H1 (cell line): ENCODE measurements around the gene DLL3. TPM values are rescaled to one million over a fixed set of nuclear protein-coding genes. Genes with fewer than 3 reads are reported as not detected.

Experiments used
- CTCF ChIA-PET: fragments of 300-600 bp; sonication (Branson Sonifier 250); formaldehyde crosslinking; loops from one replicate; lab custom pipeline; 2021; ENCODE audit not compliant: partially characterized antibody; lab: Charles Lee
- POLR2A ChIA-PET: fragments of 300-600 bp; sonication (Branson Sonifier 250); formaldehyde crosslinking; loops from one replicate; lab custom pipeline; 2021; ENCODE audit warnings: inconsistent platforms; ENCODE audit not compliant: partially characterized antibody; lab: Charles Lee
- DNase-seq, 2 experiments: peaks; one replicate each; pipeline versions ENCODE4 v3.0.0 to v3.0.0-alpha.2; 2010 to 2022; ENCODE audit warnings: low spot score in 2 of 2, low read depth in 1 of 2, mixed read lengths in 1 of 2
- FAIRE-seq: peaks from 2 replicates; lab custom pipeline; 2011; peaks lifted over from hg19 to GRCh38; lab: Jason Lieb, UNC
- H2AFZ ChIP-seq: 2 replicates; pipeline ENCODE4 v1.8.1; 2012; ENCODE audit warnings: low read length, inconsistent platforms
- H2AK5ac ChIP-seq: 2 replicates; pipeline ENCODE4 v1.6.1; 2013; ENCODE audit warnings: low read depth, low read length
- H2BK120ac ChIP-seq: replicated peaks from 2 replicates; pipeline ENCODE3; 2013; ENCODE audit warnings: low read depth, low read length, inconsistent platforms
- H2BK12ac ChIP-seq: 2 replicates; pipeline ENCODE4 v1.6.1; 2013; ENCODE audit warnings: low read depth, low read length
- H2BK15ac ChIP-seq: 2 replicates; pipeline ENCODE4 v1.6.1; 2013; ENCODE audit warnings: low read length
- H2BK20ac ChIP-seq: 2 replicates; pipeline ENCODE4 v1.6.1; 2013; ENCODE audit warnings: low read length
- H2BK5ac ChIP-seq: 2 replicates; pipeline ENCODE4 v1.6.1; 2013; ENCODE audit warnings: low read depth, low read length
- H3K14ac ChIP-seq: 2 replicates; pipeline ENCODE4 v1.6.1; 2013; ENCODE audit warnings: inconsistent platforms; ENCODE audit not compliant: insufficient read length
- H3K18ac ChIP-seq: 2 replicates; pipeline ENCODE4 v1.6.1; 2013; ENCODE audit warnings: low read length; ENCODE audit errors: extremely low read depth
- H3K23ac ChIP-seq: 2 replicates; pipeline ENCODE4 v1.6.1; 2013; ENCODE audit warnings: inconsistent platforms; ENCODE audit not compliant: insufficient read length
- H3K23me2 ChIP-seq: 2 replicates; pipeline ENCODE4 v1.6.1; 2013; ENCODE audit warnings: low read depth, low read length
- H3K27ac ChIP-seq: 2 replicates; pipeline ENCODE4 v1.6.1; 2011; ENCODE audit warnings: low read depth, low read length, inconsistent platforms
- H3K27me3 ChIP-seq, 4 experiments: replicated peaks in 1 of 4; 1 replicate in 1 of 4; 2 replicates in 3 of 4; pipeline versions ENCODE4 v1.6.1 to v1.8.1; 2011 to 2013; ENCODE audit warnings: low read length in 3 of 4, mild to moderate bottlenecking in 3 of 4, inconsistent platforms in 2 of 4, mixed read lengths in 2 of 4, moderate library complexity in 1 of 4; ENCODE audit not compliant: control insufficient read depth in 3 of 4, insufficient read depth in 3 of 4; ENCODE audit errors: extremely low read depth in 1 of 4
- H3K36me3 ChIP-seq, 4 experiments: 2 replicates each; pipeline versions ENCODE4 v1.6.1 to v1.8.1; 2011 to 2013; ENCODE audit warnings: mild to moderate bottlenecking in 4 of 4, low read length in 3 of 4, moderate library complexity in 2 of 4, control low read depth in 1 of 4, inconsistent platforms in 1 of 4; ENCODE audit not compliant: insufficient read depth in 4 of 4, control insufficient read depth in 2 of 4
- H3K4ac ChIP-seq: replicated peaks from 2 replicates; pipeline ENCODE3; 2013; ENCODE audit warnings: low read length, low read depth, mixed read lengths, inconsistent platforms; ENCODE audit not compliant: insufficient read length
- H3K4me1 ChIP-seq, 4 experiments: replicated peaks in 1 of 4; 1 replicate in 1 of 4; 2 replicates in 3 of 4; pipeline versions ENCODE4 v1.6.1 to v1.8.1; 2011 to 2013; ENCODE audit warnings: low read length in 3 of 4, inconsistent platforms in 2 of 4, mixed read lengths in 1 of 4; ENCODE audit not compliant: insufficient read depth in 4 of 4, control insufficient read depth in 3 of 4
- H3K4me2 ChIP-seq, 2 experiments: 2 replicates each; pipeline versions ENCODE4 v1.6.1 to v1.8.1; 2011 to 2013; ENCODE audit warnings: low read depth in 2 of 2, low read length in 2 of 2, control low read depth in 1 of 2, inconsistent platforms in 1 of 2, mild to moderate bottlenecking in 1 of 2; ENCODE audit not compliant: insufficient read depth in 1 of 2
- H3K4me3 ChIP-seq, 4 experiments: fragments of 200-600, 300-600 bp in 1 of 4; sonication (generic), shearing (Covaris generic), sonication (Bioruptor Twin) in 1 of 4; 2 replicates each; pipeline versions ENCODE4 v1.5.1 to v1.8.1; 2011 to 2016; ENCODE audit warnings: low read length in 4 of 4, low read depth in 3 of 4, control low read depth in 2 of 4, inconsistent platforms in 2 of 4, mild to moderate bottlenecking in 2 of 4, mixed read lengths in 1 of 4, moderate library complexity in 1 of 4; ENCODE audit not compliant: insufficient read depth in 2 of 4; ENCODE audit errors: extremely low read depth in 1 of 4
- H3K56ac ChIP-seq: replicated peaks from 2 replicates; pipeline ENCODE3; 2013; ENCODE audit warnings: low read depth, mild to moderate bottlenecking, mixed read lengths, low read length, inconsistent platforms; ENCODE audit not compliant: insufficient read length
- H3K79me1 ChIP-seq: 2 replicates; pipeline ENCODE4 v1.6.1; 2013; ENCODE audit warnings: low read depth, low read length, control low read depth
- H3K79me2 ChIP-seq, 2 experiments: 2 replicates each; pipeline versions ENCODE4 v1.6.1 to v1.8.1; 2012 to 2013; ENCODE audit warnings: low read length in 2 of 2, mild to moderate bottlenecking in 2 of 2, inconsistent platforms in 1 of 2; ENCODE audit not compliant: insufficient read depth in 2 of 2, control insufficient read depth in 1 of 2
- H3K9ac ChIP-seq, 4 experiments: replicated peaks in 1 of 4; 1 replicate in 1 of 4; 2 replicates in 3 of 4; pipeline versions ENCODE4 v1.6.1 to v1.8.1; 2011 to 2013; ENCODE audit warnings: low read depth in 3 of 4, low read length in 3 of 4, control low read depth in 2 of 4, mild to moderate bottlenecking in 2 of 4, moderate library complexity in 2 of 4, inconsistent platforms in 1 of 4; ENCODE audit errors: extremely low read depth in 1 of 4
- H3K9me3 ChIP-seq, 2 experiments: 2 replicates each; pipeline versions ENCODE4 v1.6.1 to v1.8.1; 2012 to 2013; ENCODE audit warnings: mild to moderate bottlenecking in 2 of 2, moderate library complexity in 2 of 2, control low read depth in 1 of 2, inconsistent platforms in 1 of 2, low read depth in 1 of 2, low read length in 1 of 2, mixed read lengths in 1 of 2; ENCODE audit not compliant: insufficient read depth in 2 of 2
- H4K20me1 ChIP-seq, 2 experiments: replicated peaks in 1 of 2; 2 replicates each; pipeline versions ENCODE3 to v1.8.1; 2011 to 2013; ENCODE audit warnings: inconsistent platforms in 2 of 2, low read length in 2 of 2, mild to moderate bottlenecking in 1 of 2; ENCODE audit not compliant: insufficient read depth in 2 of 2, control insufficient read depth in 1 of 2
- H4K5ac ChIP-seq: 2 replicates; pipeline ENCODE4 v1.6.1; 2013; ENCODE audit warnings: low read length, low read depth, mixed read lengths, inconsistent platforms; ENCODE audit not compliant: insufficient read length
- H4K8ac ChIP-seq: 2 replicates; pipeline ENCODE4 v1.8.0; 2013; ENCODE audit warnings: mild to moderate bottlenecking, moderate library complexity, low read length, inconsistent platforms; ENCODE audit not compliant: insufficient read depth; ENCODE audit errors: extremely low read depth
- H4K91ac ChIP-seq: replicated peaks from 2 replicates; pipeline ENCODE3; 2013; ENCODE audit warnings: low read length, mixed read lengths, inconsistent platforms; ENCODE audit not compliant: insufficient read length
- GABPA ChIP-seq: IDR thresholded peaks from 2 replicates; pipeline ENCODE4 v1.6.1; 2011; ENCODE audit warnings: mild to moderate bottlenecking, low read length, moderate library complexity, borderline replicate concordance; ENCODE audit not compliant: insufficient read depth
- MAX ChIP-seq: IDR thresholded peaks from 2 replicates; pipeline ENCODE4 v1.6.1; 2012; ENCODE audit warnings: inconsistent platforms
- SAP30 ChIP-seq: fragments of 300-600 bp; sonication (generic); IDR thresholded peaks from 2 replicates; pipeline ENCODE4 v1.7.1; 2012; ENCODE audit warnings: low read length, moderate library complexity, mild to moderate bottlenecking, inconsistent platforms; ENCODE audit not compliant: insufficient read depth, insufficient replicate concordance
- SP4 ChIP-seq: IDR thresholded peaks from 2 replicates; pipeline ENCODE4 v1.6.1; 2012; ENCODE audit warnings: low read length, inconsistent platforms
- TEAD4 ChIP-seq: IDR thresholded peaks from 2 replicates; pipeline ENCODE4 v1.6.1; 2012; ENCODE audit warnings: low read depth, low read length, inconsistent platforms, mixed read lengths
- WGBS, 2 experiments: shearing (Covaris generic) in 1 of 2; methylation state at CpG; one replicate each; pipeline versions ENCODE4 v1.1.6 to v1.1.7; 2013 to 2015; ENCODE audit warnings: low lambda C conversion rate in 2 of 2, mixed read lengths in 2 of 2, inconsistent platforms in 1 of 2, low coverage in 1 of 2, missing lambda C conversion rate in 1 of 2; ENCODE audit not compliant: insufficient replicate concordance in 2 of 2, insufficient coverage in 1 of 2, insufficient read length in 1 of 2; ENCODE audit errors: extremely low coverage in 1 of 2, missing lambda C conversion rate in 1 of 2; 5-methylcytosine and 5-hydroxymethylcytosine counted together
- polyA plus RNA-seq, 7 experiments: library from polyadenylated mRNA; depleted of rRNA in 3 of 7; stranded (reverse) in 5 of 7; unstranded in 2 of 7; fragments of >200 nt in 5 of 7; fragments of 200-250 nt in 2 of 7; gene quantifications; 1 replicate in 5 of 7; 2 replicates in 1 of 7; 4 replicates in 1 of 7; pipeline versions ENCODE4 v1.2.1 to v1.2.3, GENCODE V29; 2011 to 2013; ENCODE audit warnings: missing spikeins in 2 of 7, mixed read lengths in 2 of 7
- total RNA-seq: library from RNA; stranded (reverse); fragmentation: NEBNext Ultra II Directional; extraction: Animal tissue kit (Norgen Biotek cat#: 25700); gene quantifications from 2 replicates; pipeline ENCODE4 v1.2.1, GENCODE V29; 2021

Gene DLL3
- total and polyA plus RNA-seq, 2 of the 8 experiments (the other 6 are each of a cell fraction or from before 2014, with no cell fraction given) = 12.2 to 13.8 TPM

- 77% methylated on average over 8 of the region's 8 CpGs; no CpG with 5 or more reads in 1 of the 2 experiments for WGBS, 2 experiments
- no peak overlapping the region for H2BK5ac ChIP-seq
- TF ChIP-seq MAX (no peak), TEAD4 (no peak), SP4 (no peak), GABPA (no peak), SAP30 (no peak)
- H4K8ac ChIP-seq = no peak overlapping the region
- no peak overlapping the region for H2BK120ac ChIP-seq
- no peaks in the 10 kb centered on the region for H3K36me3 ChIP-seq
- no peak overlapping the region for H3K18ac ChIP-seq
- H3K4ac ChIP-seq = no peak overlapping the region
- H3K9me3 ChIP-seq = no peaks in the 10 kb centered on the region
- no peak overlapping the region for H3K27ac ChIP-seq
- H3K79me1 ChIP-seq = no peaks in the 10 kb centered on the region
- H3K79me2 ChIP-seq = no peaks in the 10 kb centered on the region
- H3K9ac ChIP-seq = no peak overlapping the region
- no peak overlapping the region for H2BK20ac ChIP-seq
- no peak overlapping the region for H3K14ac ChIP-seq
- no peaks in the 10 kb centered on the region for H4K20me1 ChIP-seq
- H2AFZ ChIP-seq = no peak overlapping the region
- H3K23ac ChIP-seq = no peak overlapping the region
- no peak overlapping the region for H3K4me2 ChIP-seq
- H3K56ac ChIP-seq = no peak overlapping the region
- no peak overlapping the region for H4K91ac ChIP-seq
- H2BK12ac ChIP-seq = peak overlapping the region; percentile 50; the same call in 1 of the 2 replicates
- H2BK15ac ChIP-seq = peak overlapping the region; percentile 25; the same call in 1 of the 2 replicates
- no peak for DNase-seq
- H2AK5ac ChIP-seq = no peak overlapping the region
- POLR2A ChIA-PET = interaction anchor here (0.5 to 1.7 kb wide), 3 partner anchors 14 to 239 kb away, joined by 3 to 5 read pairs (median 3); partner anchors contain the start of genes EID2B and RPS16
- peaks cover 0 to 4% (median under 1%) of the 10 kb centered on the region in 4 experiments; a peak in 3 of 7 replicates for H3K4me1 ChIP-seq
- H3K27me3 ChIP-seq = no peaks in the 10 kb centered on the region
- no peak for FAIRE-seq
- no peak overlapping the region for H3K4me3 ChIP-seq
- no peak overlapping the region for H4K5ac ChIP-seq
- H3K23me2 ChIP-seq = no peaks in the 10 kb centered on the region
- CTCF ChIA-PET = interaction anchor here (0.6 to 3.0 kb wide), 11 partner anchors 27 to 456 kb away, joined by 3 to 9 read pairs (median 4); partner anchors contain the start of gene DLL3
Measured at GRCh38 chr19:39546599-39546998, 47.9 kb downstream of the DLL3 start.
